Measurements from ENCODE around the gene RAD18. TPM values are rescaled to one million over a fixed set of nuclear protein-coding genes. Genes with fewer than 3 reads are reported as not detected.
A peak's percentile ranks its signal among the peaks of the same experiment; 100 is the strongest.

RAD18 gene
- polyA plus RNA-seq, 10 donors: 3.4 to 7.9 (median 6.9) TPM

DNA sequence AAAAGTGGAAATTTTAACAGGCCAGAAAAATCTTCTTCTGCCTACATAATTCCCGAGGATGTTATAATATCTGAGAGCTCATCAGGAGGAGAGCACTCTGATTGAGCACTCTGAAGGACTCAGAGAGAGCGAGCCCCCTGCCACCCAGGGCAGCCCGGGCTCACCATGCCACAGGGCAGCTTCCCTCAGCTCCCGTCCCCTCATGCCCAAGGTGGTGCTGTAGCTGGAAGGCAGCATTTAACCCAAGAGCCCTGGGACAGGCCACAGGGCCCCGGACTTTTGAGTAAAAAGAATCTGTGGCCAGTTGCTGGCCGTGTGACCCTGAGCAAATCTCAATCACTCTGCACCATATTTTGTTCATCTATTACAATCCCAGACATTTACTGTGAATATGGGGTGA, 23.5 kb upstream of the RAD18 start:
- no peak for DNase-seq

DNA sequence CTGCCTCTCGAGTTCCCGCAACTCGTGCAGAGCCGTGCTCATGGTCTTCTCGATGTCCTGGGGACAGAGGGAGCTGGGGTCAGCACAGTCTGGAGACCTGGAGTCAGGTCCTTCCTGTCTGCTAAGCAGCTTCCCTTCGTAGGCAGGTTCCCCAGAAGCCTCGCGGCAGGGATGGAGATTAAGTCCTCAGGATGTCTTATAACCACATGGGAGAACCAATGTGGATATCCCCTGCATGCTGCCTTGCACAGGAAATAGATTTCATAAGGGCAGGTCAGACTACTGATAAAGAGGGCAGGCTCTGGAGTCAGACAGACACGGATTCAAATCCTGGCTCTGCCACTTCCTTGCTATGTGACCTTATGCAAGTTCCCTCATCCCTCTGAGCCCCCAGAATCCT, 22.6 kb upstream of the RAD18 start:
- DNase-seq: no peak

DNA sequence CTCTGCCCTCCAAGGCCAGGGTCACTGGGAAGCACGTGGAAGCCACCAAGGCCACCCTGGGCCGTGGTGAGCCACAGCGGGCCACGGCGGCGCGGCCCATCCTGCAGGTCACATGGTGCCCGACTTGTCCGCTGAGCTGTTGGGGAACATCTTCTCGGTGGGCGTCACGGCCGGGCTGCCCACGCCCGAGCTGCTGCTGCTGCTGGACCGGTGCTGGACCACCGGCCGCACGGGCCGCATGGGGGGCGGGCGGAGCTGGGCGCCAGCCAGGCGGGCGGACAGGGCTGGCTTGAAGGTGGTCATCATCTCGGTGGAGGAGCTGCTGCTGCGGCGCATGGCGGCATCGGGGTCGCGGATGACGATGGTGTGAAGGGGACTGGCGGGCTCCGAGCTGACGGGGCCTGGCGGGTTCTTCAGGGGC, 22.1 kb upstream of the RAD18 start:
- no peak for DNase-seq

DNA sequence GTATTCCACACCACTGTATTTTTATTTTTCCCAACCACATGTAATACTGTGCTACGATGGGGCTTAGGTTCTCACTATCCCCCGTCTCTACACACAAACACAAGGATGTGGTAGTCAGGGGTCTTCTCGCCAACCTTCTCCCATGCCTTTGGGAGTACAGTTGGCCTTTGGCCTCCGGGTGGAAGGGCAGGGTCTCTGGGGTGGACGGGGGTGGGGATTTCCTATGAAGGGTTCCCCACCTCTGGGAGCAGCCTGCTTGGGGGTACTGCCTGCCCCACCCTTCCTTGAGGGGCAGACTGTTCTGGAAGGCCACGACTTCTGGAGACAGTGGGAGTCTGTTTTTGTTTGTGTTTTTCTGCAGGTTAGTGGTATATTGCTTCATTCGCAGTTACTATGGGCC, 21.3 kb upstream of the RAD18 start:
- no peak for DNase-seq

DNA sequence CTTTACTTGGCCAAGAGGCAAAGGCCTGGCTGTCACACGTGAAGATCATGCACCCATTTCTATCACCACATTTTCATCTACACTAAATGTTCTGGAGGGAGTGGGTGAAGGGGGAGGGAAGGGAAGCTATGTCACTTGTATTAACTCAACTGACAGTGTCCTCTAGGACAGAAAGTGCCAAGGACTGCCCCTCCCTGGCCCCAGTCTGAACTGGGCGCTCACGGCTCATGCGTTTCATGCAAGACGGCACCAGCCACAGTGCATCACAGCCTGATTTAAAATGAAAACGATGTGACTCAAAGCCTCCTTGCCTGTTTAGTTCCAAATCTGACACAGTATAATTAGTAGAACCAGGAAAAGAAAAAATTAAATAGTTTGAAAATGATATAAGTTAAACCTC, 20.8 kb upstream of the RAD18 start:
- no peak for DNase-seq

DNA sequence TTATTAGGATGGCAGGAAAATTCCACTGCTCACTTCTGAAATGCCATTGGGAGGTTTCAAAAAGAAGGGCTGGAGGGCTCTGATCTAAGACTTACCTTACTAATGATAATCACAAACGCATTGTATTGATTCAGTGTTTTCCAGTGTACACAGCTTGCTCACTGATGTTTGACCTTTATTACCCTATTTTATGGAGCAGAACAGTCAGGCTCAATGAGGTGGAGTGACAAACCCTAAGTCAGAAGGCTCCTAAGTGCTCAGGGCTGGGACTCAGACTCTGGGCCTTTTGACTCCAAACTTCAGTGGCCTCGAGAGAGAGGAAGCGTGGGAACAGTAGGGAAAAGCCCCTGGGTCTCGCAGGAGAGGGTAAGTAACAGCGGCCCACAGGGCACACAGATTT, 20.3 kb upstream of the RAD18 start:
- DNase-seq: no peak

DNA sequence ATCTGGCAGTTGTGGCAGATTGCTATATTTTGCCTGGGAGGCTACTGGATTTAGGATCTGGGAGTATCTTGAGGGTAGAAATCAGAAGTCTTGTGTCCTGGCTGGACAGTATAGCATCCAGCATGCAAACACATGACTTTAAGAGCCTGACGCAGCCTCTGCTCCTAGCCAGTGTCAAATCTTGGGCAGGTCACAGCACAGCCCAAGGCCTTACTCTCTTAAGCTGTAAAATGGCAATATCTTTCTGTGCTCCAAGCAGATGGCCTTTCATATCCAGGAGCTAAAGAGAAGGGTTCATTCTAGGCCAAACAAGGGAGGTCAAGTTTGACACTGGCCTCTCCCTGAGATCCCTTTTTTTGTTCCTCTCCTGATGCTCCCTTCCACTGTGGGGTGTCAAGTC, 19.8 kb upstream of the RAD18 start:
- no peak for DNase-seq

DNA sequence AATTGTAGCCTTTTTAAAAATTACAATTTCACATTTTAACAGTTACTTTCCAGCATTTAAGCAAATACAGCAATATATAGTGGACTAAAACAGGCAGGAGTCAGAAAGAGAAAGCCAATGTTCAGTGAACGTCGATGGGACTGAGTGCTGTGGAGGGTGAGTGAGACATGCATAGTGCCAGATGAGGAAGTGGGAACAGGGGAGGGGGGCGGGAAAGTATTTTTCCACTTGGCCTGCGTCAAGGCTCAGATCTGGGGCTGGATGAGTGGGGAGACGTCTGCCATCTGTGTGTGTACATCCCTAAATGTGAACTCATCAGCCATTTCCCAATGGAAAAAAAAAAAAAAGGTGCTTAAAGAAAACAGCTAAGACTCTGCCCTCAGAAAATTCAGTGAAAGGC, 19.2 kb upstream of the RAD18 start:
- DNase-seq: peak; percentile 30 to 68 (median 38)

DNA sequence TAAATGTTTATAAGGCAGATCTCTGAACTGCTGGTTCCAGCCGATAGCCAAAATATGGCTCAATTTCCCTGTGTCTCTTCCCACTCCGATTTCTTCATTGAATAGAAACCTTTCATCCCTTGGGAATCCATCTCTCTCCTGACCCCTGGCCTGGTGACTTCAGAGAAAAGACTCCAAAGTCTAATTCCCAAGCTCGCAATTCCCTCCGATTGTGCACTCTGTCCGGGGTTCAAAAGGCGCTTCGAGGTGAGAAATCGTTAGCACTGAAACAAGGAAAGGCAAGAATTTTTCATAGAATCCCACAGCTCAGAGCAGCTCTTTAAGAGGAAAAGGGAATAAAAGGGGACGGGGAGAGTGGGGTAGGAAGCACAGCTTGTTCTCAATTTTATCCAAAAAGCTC, 18.4 kb upstream of the RAD18 start:
- DNase-seq: no peak

DNA sequence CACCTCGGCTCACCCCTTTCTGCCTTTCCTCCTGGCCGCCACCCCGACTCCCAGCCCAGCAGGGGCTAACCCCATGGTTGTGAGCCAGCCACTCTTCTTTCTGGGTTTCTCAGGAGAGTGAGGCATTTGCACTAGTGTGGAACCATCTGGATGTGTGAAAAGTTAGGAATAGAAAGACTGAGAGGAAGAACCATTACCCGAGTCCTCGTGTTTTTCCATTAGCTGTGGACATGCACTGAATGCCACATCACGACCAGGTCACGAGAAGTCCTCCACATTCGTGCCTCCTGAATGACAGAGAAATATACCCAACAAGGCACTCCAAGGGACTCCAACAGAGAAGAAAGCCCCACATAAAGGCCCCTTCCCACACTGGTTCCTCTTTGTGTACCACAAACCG, 18.0 kb upstream of the RAD18 start:
- DNase-seq: no peak

DNA sequence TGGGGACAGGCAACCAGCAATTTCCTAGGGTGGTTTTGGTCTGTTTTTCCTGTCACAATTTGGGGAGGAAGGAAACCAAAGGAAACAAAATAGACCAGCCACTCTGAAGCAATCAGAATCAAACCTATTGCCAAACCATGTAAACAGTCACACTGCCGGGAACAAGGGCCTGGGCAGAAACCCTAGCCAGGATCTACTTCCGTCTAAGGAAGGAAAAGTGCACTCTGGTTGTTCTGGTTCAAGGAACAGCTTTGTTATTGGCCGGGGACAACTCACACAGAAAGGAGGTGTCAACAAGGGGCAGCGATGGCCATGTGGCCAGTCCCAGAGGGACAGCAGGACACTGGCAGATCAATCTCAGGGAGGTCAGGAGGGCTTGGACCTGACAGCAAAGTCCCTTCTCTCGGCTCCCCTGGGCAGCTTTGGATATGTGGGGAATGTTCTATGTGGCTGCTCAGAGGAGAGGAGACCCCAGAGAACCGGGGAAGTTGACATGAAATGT, 17.5 kb upstream of the RAD18 start:
- no peak for DNase-seq

DNA sequence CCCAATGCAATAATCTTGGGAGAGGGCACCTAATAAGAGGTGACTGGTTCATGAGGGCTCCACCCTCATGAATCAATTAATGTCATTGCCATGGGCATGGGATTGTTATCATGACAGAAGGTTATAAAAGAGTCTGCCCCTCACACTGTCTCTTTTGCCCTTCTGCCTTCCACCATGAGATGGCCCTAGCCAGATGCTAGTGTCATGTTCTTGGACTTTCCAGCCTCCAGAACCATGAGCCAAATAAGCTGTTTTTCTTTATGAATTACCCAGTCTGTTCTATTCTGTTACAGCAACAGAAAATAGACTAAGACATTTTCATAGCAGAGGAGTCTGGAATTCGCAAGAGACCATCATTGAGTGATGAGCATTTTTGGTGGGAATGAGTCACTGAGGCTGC, 16.0 kb upstream of the RAD18 start:
- no peak for DNase-seq

DNA sequence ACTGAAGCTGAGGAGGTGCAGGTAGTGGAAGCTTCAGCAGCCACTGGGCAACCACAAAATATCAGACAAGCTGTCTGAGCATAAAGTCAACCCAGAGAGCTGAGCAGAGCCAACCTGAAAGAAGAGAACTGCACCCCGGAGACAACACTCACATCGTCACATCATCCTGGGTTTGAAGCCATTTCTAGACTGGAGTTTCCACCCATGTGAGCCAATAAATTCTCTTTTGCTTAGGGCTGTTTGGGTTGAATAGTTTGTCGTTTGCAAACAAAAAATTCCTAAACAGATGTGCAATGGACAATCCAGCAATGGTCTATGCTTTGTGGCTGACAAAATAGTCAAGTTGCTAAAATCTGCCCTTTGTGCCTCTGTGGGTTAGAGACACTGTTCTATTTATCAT, 15.3 kb upstream of the RAD18 start:
- no peak for DNase-seq

DNA sequence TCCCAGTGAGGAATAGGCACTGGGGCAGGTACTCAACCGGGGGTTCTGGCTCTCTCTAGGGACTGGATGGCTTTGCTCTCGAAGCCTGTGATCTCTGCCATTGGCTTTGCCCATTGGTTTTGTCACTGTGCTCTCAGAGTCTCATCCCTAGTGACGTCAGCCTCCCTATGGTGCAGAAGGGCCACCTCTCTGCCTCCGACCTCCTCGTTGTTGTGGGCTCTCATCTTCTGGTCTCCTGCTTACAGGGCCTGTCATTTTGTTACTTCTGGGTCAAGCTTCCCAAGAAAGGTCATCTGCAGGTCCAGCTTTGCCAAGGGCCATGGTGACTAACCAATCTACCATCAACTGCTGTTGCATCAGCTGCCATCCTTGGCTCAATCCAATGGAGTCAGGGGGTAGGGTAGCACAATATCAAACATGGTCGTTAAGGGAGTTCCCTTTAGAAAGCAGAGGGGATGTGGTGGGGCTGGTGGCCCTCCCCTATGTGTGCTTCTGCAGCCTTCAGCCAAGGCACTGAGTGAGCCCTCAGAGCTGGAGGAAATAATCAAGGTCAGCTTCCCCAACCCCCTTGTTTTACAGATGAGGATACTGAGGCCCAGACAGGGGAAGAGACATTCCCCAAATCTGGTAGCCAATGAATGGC, 13.4 kb upstream of the RAD18 start:
- DNase-seq: no peak

DNA sequence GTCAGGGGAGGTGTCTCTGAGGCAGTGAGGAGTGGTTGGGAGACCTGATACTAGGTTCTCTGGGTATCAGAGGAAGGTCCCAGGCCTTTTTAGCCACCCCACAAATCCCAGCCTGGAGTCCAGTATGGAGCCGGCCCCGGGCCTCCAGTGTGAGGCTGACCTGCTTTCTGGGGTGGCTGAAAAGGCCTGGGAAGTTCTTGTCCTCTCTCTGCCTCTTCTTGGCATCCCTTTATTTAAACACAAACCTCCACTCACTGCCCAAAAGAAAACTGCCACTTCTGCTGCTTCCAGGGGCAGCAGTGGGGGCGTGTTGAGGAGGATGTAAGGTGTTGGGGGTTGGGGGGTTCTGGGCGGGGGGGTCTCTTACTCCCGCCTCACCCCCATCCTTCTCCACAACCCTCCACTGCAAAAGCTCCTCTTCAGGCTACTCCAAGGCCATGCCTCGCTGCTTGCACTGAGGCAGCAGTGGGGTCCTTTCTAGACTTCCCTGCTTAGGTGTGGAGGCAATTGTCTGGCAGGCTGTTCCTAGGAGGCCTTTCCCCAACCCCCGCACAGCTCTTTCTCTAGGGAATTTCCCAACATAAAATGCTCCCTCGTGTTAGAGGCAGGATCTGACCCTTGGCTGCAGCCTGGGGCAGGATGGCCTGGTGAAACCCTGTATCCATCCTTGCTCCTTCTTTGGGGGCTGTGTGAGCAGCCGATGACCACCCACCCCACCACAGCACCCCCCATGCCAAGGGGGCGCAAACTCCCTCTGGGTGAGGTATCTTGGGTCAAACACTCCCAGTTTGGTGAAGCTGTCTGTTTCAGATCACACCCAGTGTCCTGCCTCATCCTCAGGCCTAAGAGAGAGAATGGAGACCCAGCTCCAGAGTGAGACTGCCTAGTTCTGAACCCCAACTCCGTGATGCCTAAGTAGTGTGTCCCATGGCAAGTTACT, 12.1 kb upstream of the RAD18 start:
- no peak for DNase-seq

DNA sequence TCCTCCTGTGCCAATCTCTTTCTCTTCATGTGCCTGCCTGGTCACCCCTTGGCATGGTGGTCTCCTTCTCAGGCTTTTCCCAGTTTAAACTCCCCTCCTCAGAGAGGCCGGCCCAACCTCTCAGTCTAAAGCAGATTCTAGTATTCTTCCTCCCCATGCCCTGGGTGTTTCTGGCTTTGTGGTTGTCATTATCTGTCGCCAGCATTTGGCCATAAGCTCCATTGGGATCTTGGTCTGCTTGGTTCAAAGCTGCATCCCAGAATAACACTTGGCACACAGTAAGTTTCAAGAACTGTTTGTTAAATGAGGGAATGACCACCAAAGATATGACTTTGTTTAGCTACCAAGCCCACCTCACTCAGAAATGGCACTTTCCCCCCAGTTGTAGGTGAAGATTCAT, 11.2 kb upstream of the RAD18 start:
- no peak for DNase-seq

DNA sequence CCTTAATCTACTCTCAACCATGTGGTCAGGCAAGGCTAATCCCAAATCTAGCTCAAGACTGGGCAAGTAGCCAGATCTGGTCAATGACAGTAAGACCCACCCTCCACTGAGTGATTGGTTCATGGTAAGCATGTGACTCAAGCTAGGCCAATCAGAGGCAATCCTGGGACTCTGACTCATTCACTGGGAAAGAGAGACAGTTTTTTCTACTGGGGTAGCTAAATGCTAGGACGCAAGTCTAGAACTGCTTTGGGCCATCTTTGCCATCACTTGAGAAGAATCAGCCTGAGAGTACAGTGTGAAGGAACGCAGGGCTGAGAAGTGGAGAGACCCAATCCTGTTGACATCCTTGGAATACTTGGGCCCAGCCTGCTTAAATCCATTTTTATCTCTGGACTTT, 9.4 kb upstream of the RAD18 start:
- DNase-seq: no peak

DNA sequence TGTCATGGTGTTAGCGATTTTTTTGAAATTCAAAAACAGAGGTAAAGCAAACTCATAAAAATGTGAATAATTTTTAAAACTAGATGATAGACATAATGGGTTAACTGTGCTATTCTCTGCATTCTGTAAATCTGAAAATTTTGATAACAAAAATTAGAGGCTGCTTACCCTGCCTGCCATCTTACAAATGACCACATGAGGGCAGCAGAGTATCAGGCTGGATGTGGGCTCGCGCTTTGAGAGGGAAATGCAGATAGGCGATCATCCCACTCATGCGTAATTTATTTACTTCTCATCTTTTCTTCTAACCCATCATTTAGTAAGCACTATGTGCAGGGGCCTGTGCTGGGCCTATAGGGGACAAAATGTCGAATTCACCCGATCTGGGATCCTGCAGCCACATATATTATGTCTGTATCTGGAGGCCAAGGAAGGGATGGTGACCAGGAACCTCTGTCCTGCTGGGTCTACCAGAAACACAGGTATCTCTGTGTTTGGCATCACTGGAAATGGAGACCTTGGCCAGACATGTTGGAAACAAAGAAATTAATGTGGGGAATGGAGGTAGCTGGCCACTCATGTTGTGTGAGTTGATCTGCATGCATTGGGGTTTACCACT, 7.8 kb upstream of the RAD18 start:
- DNase-seq: peak; percentile 66 to 81 (median 77)

DNA sequence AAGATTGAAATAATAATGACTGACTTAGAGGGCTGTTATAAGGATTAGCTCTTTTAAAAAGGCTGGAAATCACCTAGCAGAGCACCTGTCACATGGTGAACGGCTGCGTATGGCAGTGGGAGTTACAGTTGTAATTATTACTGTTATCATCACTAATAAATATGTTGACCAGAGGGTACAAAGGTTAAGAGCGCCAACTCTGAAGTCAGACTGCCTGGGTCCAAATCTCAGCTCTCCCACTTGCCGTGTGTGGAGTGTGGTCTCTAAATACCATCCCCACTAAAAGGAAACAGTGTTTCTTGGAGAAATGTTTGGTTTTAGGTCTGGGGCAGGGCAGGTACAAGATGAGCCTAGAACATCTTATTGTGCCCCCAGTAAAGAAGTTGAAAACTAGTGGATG, 6.0 kb upstream of the RAD18 start:
- no peak for DNase-seq

DNA sequence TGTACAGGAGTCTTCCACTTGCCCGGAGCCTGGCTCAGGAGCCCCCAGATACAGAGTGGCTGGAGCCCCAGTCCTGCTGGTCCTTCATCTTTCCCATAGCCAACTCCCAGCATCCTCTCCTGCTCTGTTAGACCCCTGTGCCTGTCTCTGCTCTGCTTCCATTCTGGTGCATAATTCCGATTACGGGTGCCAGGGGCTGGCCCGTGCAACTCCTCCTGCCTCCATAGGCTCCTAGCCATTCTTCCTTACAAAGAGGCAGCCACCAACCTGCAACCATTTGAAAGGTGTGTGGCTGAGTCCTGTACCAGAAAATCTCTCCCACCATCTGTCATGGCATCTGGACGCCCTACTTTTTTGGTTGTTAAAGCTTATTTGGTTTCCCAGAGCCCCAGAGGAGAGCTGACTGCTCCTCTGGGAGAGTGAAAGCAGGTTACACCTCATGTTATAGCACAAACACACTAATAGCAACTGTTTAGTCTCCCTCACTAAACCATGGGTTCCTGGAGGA, 5.2 kb upstream of the RAD18 start:
- no peak for DNase-seq

DNA sequence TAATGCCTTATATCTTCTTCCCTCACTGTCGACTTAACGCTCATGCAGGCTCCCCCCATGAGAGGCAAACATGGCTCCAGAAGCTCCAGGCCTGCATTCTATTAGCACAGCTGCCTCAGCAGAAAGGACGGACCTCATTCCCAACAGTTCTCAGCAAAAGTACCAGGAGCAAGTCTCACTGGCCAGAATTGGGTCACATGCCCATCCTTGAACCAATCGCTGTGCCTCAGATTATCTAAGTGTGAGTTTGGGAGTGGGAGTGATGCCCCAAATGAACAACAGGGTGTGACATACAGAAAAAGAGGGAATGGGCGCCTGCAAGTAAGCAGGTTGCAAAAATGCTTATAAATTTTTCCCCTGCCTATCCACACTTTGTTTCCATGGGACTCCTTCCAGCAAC, 4.3 kb upstream of the RAD18 start:
- no peak for DNase-seq

DNA sequence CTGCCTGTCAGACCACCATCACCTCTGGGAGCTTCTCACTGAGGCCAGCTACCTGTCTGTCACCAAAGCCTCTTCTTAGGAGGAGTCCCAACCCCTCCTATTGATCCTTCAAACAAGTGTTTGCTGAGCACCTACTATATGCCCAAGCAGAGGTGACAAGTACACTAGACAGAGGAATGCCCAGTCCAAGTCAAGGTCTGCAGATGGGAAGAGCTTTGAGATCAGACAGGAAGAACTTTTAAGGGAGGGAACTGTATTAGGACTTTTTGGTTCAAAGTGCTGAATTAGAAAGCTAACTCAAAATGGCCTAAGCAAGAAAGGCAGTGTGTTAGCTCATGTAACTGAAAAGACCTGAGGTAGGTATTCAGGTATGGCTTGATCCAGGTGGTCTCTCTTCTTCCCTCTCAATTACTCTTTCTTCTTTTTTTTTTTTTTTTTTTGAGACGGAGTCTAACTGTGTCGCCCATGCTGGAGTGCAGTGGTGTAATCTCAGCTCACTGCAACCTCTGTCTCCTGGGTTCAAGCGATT, 3.6 kb upstream of the RAD18 start:
- no peak for DNase-seq

All from muscle of back (tissue), 11 donors.